K562 (cell line): Measurements from ENCODE around the gene PAIP2. TPM values are rescaled to one million over a fixed set of nuclear protein-coding genes. Genes with fewer than 3 reads are reported as not detected.

ENCODE experiments used
- ARID3A ChIP-seq: IDR thresholded peaks from 2 replicates; pipeline ENCODE4 v1.6.1; 2012; ENCODE audit warnings: low read depth, low read length, improper control_type of control experiment, borderline replicate concordance
- SAFB2 ChIP-seq: fragments of 200-400 bp; formaldehyde crosslinking; IDR thresholded peaks from 2 replicates; pipeline ENCODE4 v1.6.1; 2018; ENCODE audit warnings: borderline replicate concordance, low read length, low read depth, moderate library complexity; ENCODE audit not compliant: severe bottlenecking
- ZBTB49 ChIP-seq: sonication (generic); formaldehyde crosslinking; IDR thresholded peaks from 2 replicates; pipeline ENCODE4 v1.8.0; 2022; ENCODE audit warnings: missing genetic modification reagents, mild to moderate bottlenecking, borderline replicate concordance
- ZNF318 ChIP-seq, 2 experiments: fragments of 450-650 bp; IDR thresholded peaks; 2 replicates each; pipeline ENCODE4 v1.6.1; 2016; ENCODE audit warnings: mild to moderate bottlenecking in 2 of 2, borderline replicate concordance in 1 of 2, low read depth in 1 of 2, moderate library complexity in 1 of 2
- polyA plus RNA-seq, 8 experiments: library from polyadenylated mRNA; depleted of rRNA in 4 of 8; stranded (reverse) in 5 of 8; unstranded in 3 of 8; fragments of >200 nt; fragmentation: Nextera tagmentation in 2 of 8; fragmentation: Illumina TruSeq in 1 of 8; extraction: Ambion mirVana in 2 of 8; extraction: Trizol in 1 of 8; gene quantifications; 2 replicates each; pipeline versions ENCODE4 v1.2.1 to v1.2.3, GENCODE V29; 2011 to 2014; ENCODE audit warnings: inconsistent platforms in 1 of 8, missing spikeins in 1 of 8
- total RNA-seq, 7 experiments: library from RNA; depleted of rRNA in 6 of 7; stranded (reverse); fragments of >200 nt in 6 of 7; fragmentation: Illumina TruSeq in 2 of 7; extraction: Trizol in 2 of 7; gene quantifications; 2 replicates each; pipeline versions ENCODE4 v1.2.1 to v1.2.3, GENCODE V29; 2011 to 2021; ENCODE audit warnings: low replicate concordance in 1 of 7

PAIP2 gene
- total and polyA plus RNA-seq, 9 of the 15 experiments (the other 6 are each of a cell fraction or from before 2014, with no cell fraction given): 78.3 to 187 (median 128) TPM

- no peak for TF ChIP-seq ZNF318 (IDR thresholded peaks at IDR 0.05; ENCODE audit: borderline replicate concordance in 1 of 2, low read depth in 1 of 2)
- TF ChIP-seq ZBTB49 (CRISPR knock-in tag): no peak
- no peak for TF ChIP-seq ARID3A
- no peak for TF ChIP-seq SAFB2
- TF ChIP-seq, all 486 proteins: peak for 4
Measured at GRCh38 chr5:139299486-139299885, 42.2 kb upstream of the PAIP2 start (continued).
